ENCODE measurements around the gene MAEA. TPM values are rescaled to one million over a fixed set of nuclear protein-coding genes. Genes with fewer than 3 reads are reported as not detected.
"Not testable (repeated sequence)": the region's sequence is repeated elsewhere in the genome, so short reads cannot be mapped to it uniquely, and the experiment has no call there.

The MAEA gene
- total RNA-seq, 1 donor from 2014 or later: 72.3 TPM

DNA sequence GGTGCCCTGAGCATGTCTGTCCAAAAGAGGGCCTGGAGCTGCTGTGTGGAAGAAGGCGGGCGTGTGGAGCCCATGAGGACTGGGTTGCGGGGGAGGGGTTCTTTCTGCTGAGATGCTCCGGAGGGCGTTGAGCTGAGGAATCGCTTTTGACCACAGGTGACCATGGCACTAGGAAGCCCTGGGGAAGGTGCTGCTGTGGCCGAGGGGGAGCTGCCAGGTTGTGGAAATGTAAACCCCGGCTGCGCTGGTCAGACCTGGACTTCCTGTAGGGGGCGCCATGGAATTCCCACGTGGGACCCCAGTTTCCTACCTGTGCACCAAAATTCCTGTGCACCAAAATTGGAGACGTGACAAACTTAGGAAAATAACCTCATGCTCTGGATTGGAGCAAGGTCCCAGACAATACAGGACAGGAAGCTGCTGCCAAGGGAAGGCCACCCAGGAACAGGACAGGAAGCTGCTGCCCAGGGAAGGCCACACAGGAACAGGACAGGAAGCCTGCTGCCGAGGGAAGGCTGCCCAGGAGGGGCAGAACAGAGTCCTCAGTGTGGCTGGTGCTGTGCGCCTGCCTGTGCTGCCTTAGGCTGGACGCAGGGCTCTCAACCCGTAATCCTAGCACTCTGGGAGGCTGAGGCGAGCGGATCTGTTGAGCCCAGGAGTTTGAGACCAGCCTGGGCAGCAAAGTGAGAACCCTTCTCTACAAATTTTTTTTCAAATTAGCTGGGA, 29.0 kb downstream of the MAEA start:
- H3K4me3 ChIP-seq (ENCODE audit: low read depth, low read length): no peak overlapping the region
- no peak for DNase-seq (ENCODE audit: low read depth)
- TF ChIP-seq, protein P1, sequence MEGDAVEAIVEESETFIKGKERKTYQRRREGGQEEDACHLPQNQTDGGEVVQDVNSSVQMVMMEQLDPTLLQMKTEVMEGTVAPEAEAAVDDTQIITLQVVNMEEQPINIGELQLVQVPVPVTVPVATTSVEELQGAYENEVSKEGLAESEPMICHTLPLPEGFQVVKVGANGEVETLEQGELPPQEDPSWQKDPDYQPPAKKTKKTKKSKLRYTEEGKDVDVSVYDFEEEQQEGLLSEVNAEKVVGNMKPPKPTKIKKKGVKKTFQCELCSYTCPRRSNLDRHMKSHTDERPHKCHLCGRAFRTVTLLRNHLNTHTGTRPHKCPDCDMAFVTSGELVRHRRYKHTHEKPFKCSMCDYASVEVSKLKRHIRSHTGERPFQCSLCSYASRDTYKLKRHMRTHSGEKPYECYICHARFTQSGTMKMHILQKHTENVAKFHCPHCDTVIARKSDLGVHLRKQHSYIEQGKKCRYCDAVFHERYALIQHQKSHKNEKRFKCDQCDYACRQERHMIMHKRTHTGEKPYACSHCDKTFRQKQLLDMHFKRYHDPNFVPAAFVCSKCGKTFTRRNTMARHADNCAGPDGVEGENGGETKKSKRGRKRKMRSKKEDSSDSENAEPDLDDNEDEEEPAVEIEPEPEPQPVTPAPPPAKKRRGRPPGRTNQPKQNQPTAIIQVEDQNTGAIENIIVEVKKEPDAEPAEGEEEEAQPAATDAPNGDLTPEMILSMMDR (conservative IDR thresholded peaks at IDR 0.05; ENCODE audit: low read depth, low read length): peak; percentile 68

DNA sequence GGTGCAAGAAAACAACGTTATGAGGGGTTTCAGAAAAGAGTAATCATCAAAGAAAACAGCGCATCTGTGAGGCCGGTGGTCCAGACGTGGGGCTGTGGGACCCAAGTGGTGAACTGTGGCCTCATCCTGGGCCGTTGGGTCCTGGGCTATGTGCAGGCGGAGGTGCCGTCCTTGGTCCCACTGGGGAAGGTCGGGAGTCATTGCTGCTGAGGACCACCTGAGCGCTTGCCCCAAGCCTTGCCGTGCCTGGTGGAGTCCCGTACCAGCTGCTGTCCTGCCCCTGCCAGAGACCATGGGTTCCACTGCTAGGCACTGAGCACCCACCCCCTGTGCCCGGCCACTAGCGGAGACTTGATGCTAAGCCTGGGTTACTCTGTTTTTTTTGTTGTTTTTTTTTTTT, 31.8 kb downstream of the MAEA start:
- TF ChIP-seq, protein P1 (conservative IDR thresholded peaks at IDR 0.05; ENCODE audit: low read depth, low read length): no peak
- H3K4me3 ChIP-seq (ENCODE audit: low read depth, low read length): no peak overlapping the region
- no peak for DNase-seq (ENCODE audit: low read depth)

GRCh38 chr4:1321946-1322650, 32.4 kb downstream of the MAEA start:
- TF ChIP-seq, protein P1 (conservative IDR thresholded peaks at IDR 0.05; ENCODE audit: low read depth, low read length): no peak
- DNase-seq (ENCODE audit: low read depth): no peak

DNA sequence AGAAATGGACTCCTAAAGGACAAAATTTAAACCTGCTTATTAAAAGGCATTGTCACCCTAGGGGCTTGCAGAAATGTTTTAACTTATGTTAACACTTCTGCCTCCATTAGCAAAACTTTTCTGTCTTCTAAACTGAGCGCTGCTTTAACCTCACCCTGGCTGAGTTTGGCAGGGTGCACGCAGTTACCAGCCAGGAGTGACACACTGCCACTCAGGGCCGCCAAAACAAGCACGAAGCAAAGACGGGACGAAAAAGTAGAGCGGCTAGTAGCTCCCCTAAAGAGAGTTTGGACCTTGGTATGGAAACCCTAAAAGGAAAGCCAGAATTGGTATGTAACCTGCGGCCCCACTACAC, 33.6 kb downstream of the MAEA start:
- no peak for DNase-seq (ENCODE audit: low read depth)
- H3K4me3 ChIP-seq (ENCODE audit: low read depth, low read length): no peak overlapping the region
- TF ChIP-seq, protein P1 (conservative IDR thresholded peaks at IDR 0.05; ENCODE audit: low read depth, low read length): no peak

More at GRCh38 chr4:1321946-1322650, 32.4 kb downstream of the MAEA start:
- H3K4me3 ChIP-seq (ENCODE audit: low read depth, low read length): no peak overlapping the region

DNA sequence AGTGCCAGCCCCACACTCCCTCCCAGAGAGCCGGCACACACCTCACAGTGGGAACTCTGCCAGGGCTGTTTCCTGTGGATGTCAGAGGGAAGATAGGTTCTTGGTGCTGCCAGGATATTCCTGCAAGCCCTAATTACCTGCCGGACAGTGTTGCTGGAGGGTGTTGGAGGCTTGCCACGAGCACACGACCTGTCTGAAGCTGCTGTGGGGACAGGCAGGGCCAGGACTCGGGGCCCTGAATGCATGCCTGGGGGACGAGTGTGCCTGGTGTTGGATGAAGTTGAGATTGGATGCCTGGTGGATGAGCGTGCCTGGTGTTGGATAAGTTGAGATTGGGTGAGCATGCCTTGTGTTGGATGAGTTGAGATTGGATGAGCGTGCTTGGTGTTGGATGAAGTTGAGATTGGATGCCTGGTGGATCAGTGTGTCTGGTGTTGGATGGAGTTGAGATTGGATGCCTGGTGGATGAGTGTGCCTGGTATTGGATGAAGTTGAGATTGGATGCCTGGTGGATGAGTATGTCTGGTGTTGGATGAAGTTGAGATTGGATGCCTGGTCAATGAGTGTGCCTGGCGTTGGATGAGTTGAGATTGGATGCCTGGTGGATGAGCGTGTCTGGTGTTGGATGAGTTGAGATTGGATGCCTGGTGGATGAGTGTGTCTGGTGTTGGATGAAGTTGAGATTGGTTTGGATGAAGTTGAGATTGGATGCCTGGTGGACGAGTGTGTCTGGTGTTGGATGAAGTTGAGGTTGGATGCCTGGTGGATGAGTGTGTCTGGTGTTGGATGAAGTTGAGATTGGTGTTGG, 34.1 kb downstream of the MAEA start:
- H3K4me3 ChIP-seq (ENCODE audit: low read depth, low read length): no peak overlapping the region
- peak; percentile 73 for DNase-seq (ENCODE audit: low read depth)
- TF ChIP-seq, protein P1 (conservative IDR thresholded peaks at IDR 0.05; ENCODE audit: low read depth, low read length): no peak

- H3K4me3 ChIP-seq (ENCODE audit: low read depth, low read length): not testable (repeated sequence)
Measured at GRCh38 chr4:1324443-1325175, 34.9 kb downstream of the MAEA start.

DNA sequence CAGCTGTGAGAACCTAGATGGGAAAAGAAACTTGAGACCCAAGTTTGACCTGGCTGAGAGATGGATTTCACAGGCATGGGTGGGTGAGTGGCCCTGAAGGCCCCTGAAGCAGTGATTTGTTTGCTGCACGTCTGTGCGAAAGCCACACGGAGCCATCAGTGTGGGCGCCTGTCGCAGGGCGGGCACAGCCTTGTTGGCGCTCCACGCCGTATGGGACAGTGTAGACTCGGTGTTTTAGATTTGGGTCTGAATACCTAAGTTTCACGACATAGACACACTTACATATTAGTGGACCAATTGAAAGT, 35.4 kb downstream of the MAEA start:
- no peak overlapping the region for H3K4me3 ChIP-seq (ENCODE audit: low read depth, low read length)
- no peak for DNase-seq (ENCODE audit: low read depth)
- TF ChIP-seq, protein P1 (conservative IDR thresholded peaks at IDR 0.05; ENCODE audit: low read depth, low read length): no peak

More at GRCh38 chr4:1324443-1325175, 34.9 kb downstream of the MAEA start:
- not testable (repeated sequence) for DNase-seq (ENCODE audit: low read depth)
